Measurements from ENCODE around the gene CACNA2D3.

The CACNA2D3 gene

DNA sequence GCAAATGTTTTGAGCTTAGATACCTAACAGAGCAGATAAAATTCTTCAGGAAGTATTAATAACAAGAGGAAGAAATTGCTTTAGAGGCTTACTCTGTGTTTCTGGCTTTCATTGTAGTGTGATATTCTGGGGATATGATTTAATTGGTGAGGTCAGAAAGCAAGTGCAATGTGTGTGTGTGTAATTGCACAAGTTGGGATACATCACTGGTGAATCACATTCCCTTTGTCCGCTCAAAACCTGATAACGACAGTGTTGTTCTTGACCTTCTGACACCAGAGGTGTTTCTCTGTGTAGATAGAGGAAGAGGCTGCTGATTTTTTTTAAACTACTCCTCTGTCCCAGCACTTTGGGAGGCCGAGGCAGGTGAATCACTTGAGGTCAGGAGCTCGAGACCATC is 161.1 kb downstream of the CACNA2D3 start:
- no peak for DNase-seq

- no peak for DNase-seq
Measured at GRCh38 chr3:54294214-54294613, 171.9 kb downstream of the CACNA2D3 start.

DNA sequence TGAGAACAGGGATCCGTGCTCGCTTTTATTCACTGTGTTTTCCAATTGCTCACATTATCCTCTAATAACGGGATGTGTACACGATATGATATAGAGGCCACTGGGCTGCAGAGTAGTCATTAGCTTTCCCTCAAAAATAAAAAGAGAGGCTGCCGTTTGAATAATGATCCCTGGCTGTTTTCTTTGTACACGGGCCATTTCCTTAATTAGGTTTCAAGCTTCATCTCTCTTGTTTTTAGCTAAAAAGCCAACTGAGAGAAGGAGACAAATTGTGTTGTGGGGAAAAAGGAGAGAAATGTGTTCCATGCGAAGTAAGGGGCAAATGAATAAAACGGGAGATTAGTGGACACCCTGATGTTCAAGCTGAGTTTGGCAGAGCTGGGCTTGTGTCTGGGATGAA is 174.2 kb downstream of the CACNA2D3 start:
- peak; percentile 11 for DNase-seq

DNA sequence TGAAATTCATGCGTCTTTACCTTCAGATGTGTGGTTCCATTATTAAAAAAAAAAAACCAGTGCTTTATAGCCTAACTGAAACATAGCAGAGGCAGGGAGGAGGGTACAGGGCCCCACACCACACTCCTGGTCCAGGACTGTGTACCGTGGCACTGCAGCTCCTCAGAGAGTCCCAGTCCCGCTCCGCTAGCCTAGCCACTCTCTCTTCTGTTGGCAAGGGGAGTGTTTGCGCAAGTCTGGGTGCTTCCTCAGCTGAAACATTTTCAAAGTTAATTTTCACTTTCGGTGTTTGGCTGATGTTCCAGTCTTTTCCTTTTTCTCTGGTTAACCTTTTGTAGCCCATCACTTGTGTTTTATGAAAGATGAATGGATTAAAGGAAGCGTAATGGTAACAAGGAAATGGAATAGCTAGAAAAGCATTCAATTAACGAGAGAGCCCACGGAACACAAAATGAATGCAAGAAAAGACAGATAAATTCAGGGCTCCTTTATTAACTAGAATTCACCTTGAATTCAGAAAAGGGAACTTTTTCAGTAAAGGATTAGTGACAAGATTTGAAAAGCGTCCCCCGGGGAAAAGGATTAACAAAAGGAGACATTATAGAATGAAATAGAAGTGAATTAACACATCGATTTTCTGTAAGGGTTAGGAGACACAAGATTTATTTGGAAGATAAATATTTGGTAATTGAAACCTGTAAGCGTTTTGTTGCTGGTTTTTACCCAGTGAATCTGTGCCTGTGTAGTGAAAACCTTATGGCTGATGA is 177.0 kb downstream of the CACNA2D3 start:
- DNase-seq, result peak; percentile 29

GRCh38 chr3:54303517-54304375 is 181.4 kb downstream of the CACNA2D3 start:
- peak; percentile 36 for DNase-seq

GRCh38 chr3:54304877-54305276 is 182.5 kb downstream of the CACNA2D3 start:
- DNase-seq, result no peak

GRCh38 chr3:54305409-54306099 is 183.2 kb downstream of the CACNA2D3 start:
- no peak for DNase-seq

DNA sequence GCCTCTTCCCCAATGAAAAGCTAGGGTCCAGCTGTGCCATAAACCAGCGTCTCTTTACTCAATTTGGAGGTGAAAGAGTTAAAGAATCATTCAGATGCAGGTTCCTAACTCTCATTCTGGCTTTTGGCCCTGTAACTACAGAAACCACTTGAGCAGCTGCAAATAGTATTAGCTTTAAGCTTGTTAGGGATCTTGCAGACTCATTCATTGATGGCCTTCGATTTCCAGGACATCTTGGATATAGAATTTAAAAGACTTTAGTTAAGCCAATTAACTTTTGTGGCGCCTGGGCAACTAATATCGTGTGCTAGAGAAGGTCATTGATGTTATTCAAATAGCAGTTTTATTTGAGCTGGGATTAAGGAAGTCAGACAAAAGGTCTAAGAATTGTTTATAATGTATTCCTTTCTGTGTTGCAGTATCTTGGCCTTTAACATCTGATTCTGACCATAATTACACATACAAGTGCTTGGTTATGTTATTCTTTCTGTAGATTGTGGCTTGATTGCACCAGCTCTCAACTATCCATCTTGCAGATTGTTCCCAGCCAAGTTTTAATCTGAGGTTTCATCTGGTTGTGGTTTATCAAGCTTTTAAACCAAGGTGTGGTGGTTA is 185.3 kb downstream of the CACNA2D3 start:
- DNase-seq, result no peak

GRCh38 chr3:54309601-54310000 is 187.2 kb downstream of the CACNA2D3 start:
- no peak for DNase-seq

DNA sequence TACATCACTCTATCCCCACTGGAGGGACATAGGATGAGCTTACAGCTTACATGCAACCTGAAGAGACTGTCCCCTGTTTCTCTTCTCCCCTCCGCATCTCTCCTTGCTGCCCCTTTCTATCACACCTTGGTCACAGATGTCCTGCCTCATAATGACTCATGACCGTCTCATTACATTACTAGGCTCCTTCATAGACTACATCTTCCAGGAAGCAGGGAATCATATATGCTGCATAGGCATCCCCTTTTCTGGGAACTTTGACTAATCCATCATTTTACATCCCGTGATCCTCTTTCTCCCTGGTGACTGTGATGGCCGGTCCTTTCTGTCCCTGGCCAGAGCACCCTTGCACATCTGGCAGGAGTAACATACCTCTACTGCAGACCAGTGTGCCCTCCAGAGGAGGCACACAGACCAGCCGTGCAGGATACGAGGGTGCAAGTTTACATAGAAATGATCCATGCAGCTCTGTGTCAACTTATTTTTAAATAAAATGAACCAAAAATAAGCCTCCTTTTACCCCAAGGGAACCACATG is 188.9 kb downstream of the CACNA2D3 start:
- no peak for DNase-seq

DNA sequence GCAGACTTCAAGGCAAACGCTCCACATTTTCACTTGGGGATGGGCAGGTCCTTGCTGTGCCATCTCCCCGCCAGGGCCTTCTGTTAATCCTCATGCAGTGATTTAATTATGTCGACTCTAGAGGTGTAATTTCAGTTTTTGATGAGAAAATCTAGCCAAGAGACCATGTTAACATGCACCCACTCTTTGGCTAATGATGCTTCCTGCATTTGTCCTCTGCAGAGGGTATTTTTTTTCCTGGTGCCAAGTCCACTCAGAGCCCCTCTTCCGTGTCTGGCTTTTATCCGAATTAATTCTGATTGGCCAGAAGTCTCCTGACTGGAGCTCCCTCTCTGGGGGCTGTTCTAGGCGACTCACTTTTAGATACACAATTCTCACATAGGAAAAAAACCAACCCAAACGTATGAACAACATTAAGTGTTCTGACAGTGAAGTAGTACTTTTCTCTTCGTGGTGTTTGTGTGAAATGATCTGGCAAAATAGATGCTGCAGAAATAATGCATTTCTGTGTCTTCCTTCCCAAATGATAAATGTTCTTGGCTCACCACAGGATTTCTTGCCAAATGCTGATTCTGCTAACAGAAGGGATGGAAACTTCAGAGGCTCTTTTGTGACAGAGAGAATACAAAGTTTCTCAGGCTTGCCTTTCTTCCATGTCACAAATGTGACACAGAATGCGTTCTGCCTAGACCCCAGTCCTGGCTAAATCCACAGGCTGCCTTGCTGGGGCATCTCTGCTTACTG is 190.0 kb downstream of the CACNA2D3 start:
- no peak for DNase-seq

DNA sequence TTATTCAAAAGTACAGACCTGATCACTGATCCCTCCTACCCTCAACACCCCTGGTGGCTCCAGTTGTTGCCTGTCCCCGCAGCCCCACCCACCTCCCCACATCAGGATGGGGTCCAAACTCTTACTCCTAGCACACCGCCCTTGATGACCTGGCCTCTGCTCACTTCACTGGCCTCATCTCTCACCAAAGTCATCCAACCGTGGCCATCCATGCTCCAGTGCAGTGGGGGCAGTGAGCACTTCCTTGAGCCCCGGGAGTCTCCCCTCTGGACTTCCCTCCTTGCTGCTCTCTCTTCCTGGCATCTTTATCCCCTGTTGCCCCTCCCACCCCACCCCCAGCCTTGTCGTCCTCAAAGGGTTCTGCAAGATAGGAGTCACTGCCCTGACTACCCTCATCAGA is 191.1 kb downstream of the CACNA2D3 start:
- DNase-seq, result no peak

GRCh38 chr3:54321520-54321919 is 199.2 kb downstream of the CACNA2D3 start:
- DNase-seq, result no peak

DNA sequence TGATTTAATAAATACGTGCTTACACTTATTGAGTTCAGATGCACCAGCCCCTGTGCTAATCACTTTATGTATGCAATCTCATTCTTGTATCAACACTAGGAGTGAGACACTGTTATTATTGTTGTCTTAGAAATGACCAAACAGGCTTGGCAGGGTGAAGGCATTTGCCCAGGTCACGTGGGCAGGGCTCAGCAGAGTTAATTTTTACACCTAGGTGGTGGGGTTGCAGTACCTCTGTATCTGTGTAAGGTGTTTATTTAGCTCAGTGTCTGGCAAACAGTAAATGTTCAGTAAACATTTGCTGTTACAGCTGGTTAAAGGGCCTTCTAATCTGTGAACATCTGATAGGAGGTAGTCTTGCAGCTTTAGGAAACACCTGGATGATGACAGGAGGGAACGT is 200.0 kb downstream of the CACNA2D3 start:
- DNase-seq, result peak; percentile 70

DNA sequence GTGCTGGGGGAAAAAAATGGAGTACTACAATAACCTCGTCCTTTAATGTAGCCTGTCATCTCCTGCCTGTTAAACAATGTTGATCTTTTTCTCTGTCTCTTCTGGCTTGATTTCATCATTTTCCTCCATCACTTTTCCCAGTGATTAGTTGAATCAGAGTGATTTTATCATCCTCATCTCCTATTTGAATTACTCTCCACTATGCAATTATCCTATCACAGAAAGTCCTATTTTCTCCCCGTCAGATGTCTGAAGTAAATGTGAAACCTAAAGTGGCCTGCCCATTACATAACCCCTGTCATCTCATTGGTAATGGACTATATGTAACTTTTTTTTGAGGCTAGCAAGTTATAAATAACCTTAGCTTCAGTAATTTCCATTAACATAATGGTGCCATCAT is 201.8 kb downstream of the CACNA2D3 start:
- DNase-seq, result no peak

DNA sequence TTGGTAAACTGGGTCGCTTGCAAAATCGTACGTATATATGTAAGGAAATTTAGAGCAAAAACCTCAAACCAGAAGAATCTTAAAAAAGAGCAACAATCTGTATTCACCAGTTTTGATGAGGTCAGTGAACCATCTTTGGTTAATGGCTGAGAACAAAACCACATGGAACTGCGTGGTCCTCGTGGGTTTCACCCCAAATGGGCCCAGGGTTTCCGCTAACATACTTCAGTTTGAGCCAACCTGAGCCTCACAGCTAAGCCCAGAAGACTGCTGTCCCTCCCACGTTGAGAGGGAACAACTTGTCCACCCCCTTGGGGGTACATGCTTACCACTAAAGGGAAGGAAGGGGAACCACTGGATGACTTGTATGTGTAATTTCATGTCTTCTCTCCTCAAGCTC is 204.6 kb downstream of the CACNA2D3 start:
- DNase-seq, result no peak

- no peak for DNase-seq
Measured at GRCh38 chr3:54331341-54331740, 209.0 kb downstream of the CACNA2D3 start.

DNA sequence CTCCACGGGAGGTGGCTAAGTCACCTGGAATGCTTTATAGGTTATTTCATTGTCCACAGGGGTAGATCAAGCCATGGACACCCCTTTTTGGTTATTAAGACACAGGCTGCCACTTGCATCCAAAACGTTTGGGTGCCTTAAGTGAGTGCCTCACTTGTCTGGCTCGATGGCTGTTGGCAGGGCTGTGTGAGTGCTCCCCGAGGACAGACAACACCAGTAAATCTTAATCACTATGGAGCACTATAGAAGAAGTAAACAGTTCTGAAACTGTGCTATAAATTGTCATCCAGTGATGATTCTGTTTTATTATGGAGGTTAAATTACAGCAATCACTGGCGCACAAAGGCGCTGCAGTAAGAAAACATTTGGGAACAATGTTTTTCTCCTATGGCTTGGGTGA is 215.5 kb downstream of the CACNA2D3 start:
- DNase-seq, result no peak

- DNase-seq, result no peak
Measured at GRCh38 chr3:54339608-54340007, 217.3 kb downstream of the CACNA2D3 start.

- no peak for DNase-seq
Measured at GRCh38 chr3:54341811-54342210, 219.5 kb downstream of the CACNA2D3 start.

GRCh38 chr3:54342676-54343075 is 220.3 kb downstream of the CACNA2D3 start:
- peak; percentile 72 for DNase-seq

GRCh38 chr3:54343495-54343894 is 221.1 kb downstream of the CACNA2D3 start:
- no peak for DNase-seq

Measured in NCI-H146 (cell line).